ENCODE results near the gene TMTC4. TPM values are rescaled to one million over a fixed set of nuclear protein-coding genes. Genes with fewer than 3 reads are reported as not detected.

The TMTC4 gene
- total and polyA plus RNA-seq, 2 experiments from 2014 or later: 15.0 to 32.6 TPM

GRCh38 chr13:100563779-100564178, 110.8 kb downstream of the TMTC4 start:
- H3K4me3 ChIP-seq: no peak overlapping the region
- WGBS (ENCODE audit: low lambda C conversion rate, missing lambda C conversion rate): 96% methylated on average over 7 of the region's 7 CpGs
- no peak overlapping the region for H3K27ac ChIP-seq
- H3K4me2 ChIP-seq: no peak overlapping the region
- H3K9me2 ChIP-seq (replicated peaks; ENCODE audit: insufficient read depth): no peaks in the 10 kb centered on the region
- H4K20me1 ChIP-seq (ENCODE audit: insufficient read depth, poor library complexity, severe bottlenecking): no peaks in the 10 kb centered on the region
- DNase-seq (ENCODE audit: low spot score): no peak
- H3K27me3 ChIP-seq: no peaks in the 10 kb centered on the region
- no peaks in the 10 kb centered on the region for H3K9me3 ChIP-seq (ENCODE audit: low read depth)
- no peaks in the 10 kb centered on the region for H3K79me2 ChIP-seq
- no peak for TF ChIP-seq EZH2phosphoT487 (IDR thresholded peaks at IDR 0.05; ENCODE audit: low read depth, severe bottlenecking, unreplicated experiment)
- TF ChIP-seq EZH2 (IDR thresholded peaks at IDR 0.05; ENCODE audit: borderline replicate concordance): no peak
- TF ChIP-seq, protein P1, sequence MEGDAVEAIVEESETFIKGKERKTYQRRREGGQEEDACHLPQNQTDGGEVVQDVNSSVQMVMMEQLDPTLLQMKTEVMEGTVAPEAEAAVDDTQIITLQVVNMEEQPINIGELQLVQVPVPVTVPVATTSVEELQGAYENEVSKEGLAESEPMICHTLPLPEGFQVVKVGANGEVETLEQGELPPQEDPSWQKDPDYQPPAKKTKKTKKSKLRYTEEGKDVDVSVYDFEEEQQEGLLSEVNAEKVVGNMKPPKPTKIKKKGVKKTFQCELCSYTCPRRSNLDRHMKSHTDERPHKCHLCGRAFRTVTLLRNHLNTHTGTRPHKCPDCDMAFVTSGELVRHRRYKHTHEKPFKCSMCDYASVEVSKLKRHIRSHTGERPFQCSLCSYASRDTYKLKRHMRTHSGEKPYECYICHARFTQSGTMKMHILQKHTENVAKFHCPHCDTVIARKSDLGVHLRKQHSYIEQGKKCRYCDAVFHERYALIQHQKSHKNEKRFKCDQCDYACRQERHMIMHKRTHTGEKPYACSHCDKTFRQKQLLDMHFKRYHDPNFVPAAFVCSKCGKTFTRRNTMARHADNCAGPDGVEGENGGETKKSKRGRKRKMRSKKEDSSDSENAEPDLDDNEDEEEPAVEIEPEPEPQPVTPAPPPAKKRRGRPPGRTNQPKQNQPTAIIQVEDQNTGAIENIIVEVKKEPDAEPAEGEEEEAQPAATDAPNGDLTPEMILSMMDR (IDR thresholded peaks at IDR 0.05; ENCODE audit: poor library complexity): no peak
- H2AFZ ChIP-seq: no peak overlapping the region
- H3K4me1 ChIP-seq (ENCODE audit: insufficient read depth): no peaks in the 10 kb centered on the region
- no peaks in the 10 kb centered on the region for H3K36me3 ChIP-seq (replicated peaks; ENCODE audit: insufficient read depth, low read depth)

- TF ChIP-seq EZH2 (IDR thresholded peaks at IDR 0.05; ENCODE audit: borderline replicate concordance) (no peak), EZH2phosphoT487 (IDR thresholded peaks at IDR 0.05; ENCODE audit: low read depth, severe bottlenecking, unreplicated experiment) (no peak)
- TF ChIP-seq, protein P1 (IDR thresholded peaks at IDR 0.05; ENCODE audit: poor library complexity): no peak
- no peak overlapping the region for H3K4me2 ChIP-seq
Observed at GRCh38 chr13:100561599-100562204, 112.9 kb downstream of the TMTC4 start.

GRCh38 chr13:100561158-100561499, 113.5 kb downstream of the TMTC4 start:
- WGBS (ENCODE audit: low lambda C conversion rate, missing lambda C conversion rate): 85% methylated on average over 2 of the region's 2 CpGs
- no peak for DNase-seq (ENCODE audit: low spot score)
- TF ChIP-seq EZH2phosphoT487 (IDR thresholded peaks at IDR 0.05; ENCODE audit: low read depth, severe bottlenecking, unreplicated experiment): no peak
- TF ChIP-seq EZH2 (IDR thresholded peaks at IDR 0.05; ENCODE audit: borderline replicate concordance): no peak
- TF ChIP-seq, protein P1 (IDR thresholded peaks at IDR 0.05; ENCODE audit: poor library complexity): no peak

More at GRCh38 chr13:100561599-100562204, 112.9 kb downstream of the TMTC4 start:
- H3K4me3 ChIP-seq: no peak overlapping the region
- no peak for DNase-seq (ENCODE audit: low spot score)
- no peaks in the 10 kb centered on the region for H3K9me3 ChIP-seq (ENCODE audit: low read depth)
- WGBS (ENCODE audit: low lambda C conversion rate, missing lambda C conversion rate): 46% methylated on average over 7 of the region's 7 CpGs
- H4K20me1 ChIP-seq (ENCODE audit: insufficient read depth, poor library complexity, severe bottlenecking): no peaks in the 10 kb centered on the region
- no peaks in the 10 kb centered on the region for H3K9me2 ChIP-seq (replicated peaks; ENCODE audit: insufficient read depth)
- H3K27ac ChIP-seq: no peak overlapping the region
- H3K36me3 ChIP-seq (replicated peaks; ENCODE audit: insufficient read depth, low read depth): no peaks in the 10 kb centered on the region
- no peaks in the 10 kb centered on the region for H3K79me2 ChIP-seq
- no peaks in the 10 kb centered on the region for H3K4me1 ChIP-seq (ENCODE audit: insufficient read depth)
- no peak overlapping the region for H2AFZ ChIP-seq
- H3K27me3 ChIP-seq: no peaks in the 10 kb centered on the region

More at GRCh38 chr13:100561158-100561499, 113.5 kb downstream of the TMTC4 start:
- Histone ChIP-seq H3K9me3 (ENCODE audit: low read depth) (no peaks in the 10 kb centered on the region), H4K20me1 (ENCODE audit: insufficient read depth, poor library complexity, severe bottlenecking) (no peaks in the 10 kb centered on the region), H2AFZ (no peak overlapping the region), H3K36me3 (replicated peaks; ENCODE audit: insufficient read depth, low read depth) (no peaks in the 10 kb centered on the region), H3K4me1 (ENCODE audit: insufficient read depth) (no peaks in the 10 kb centered on the region), H3K27ac (no peak overlapping the region), H3K4me2 (no peak overlapping the region), H3K4me3 (no peak overlapping the region), H3K9me2 (replicated peaks; ENCODE audit: insufficient read depth) (no peaks in the 10 kb centered on the region), H3K79me2 (no peaks in the 10 kb centered on the region), H3K27me3 (no peaks in the 10 kb centered on the region)

Measured in hepatocyte (in vitro differentiated cells).